ENCODE results near the gene ZNF775. TPM values are rescaled to one million over a fixed set of nuclear protein-coding genes. Genes with fewer than 3 reads are reported as not detected.

Gene ZNF775
- 3.3 and 3.5 TPM in 2 replicates for total RNA-seq

DNA sequence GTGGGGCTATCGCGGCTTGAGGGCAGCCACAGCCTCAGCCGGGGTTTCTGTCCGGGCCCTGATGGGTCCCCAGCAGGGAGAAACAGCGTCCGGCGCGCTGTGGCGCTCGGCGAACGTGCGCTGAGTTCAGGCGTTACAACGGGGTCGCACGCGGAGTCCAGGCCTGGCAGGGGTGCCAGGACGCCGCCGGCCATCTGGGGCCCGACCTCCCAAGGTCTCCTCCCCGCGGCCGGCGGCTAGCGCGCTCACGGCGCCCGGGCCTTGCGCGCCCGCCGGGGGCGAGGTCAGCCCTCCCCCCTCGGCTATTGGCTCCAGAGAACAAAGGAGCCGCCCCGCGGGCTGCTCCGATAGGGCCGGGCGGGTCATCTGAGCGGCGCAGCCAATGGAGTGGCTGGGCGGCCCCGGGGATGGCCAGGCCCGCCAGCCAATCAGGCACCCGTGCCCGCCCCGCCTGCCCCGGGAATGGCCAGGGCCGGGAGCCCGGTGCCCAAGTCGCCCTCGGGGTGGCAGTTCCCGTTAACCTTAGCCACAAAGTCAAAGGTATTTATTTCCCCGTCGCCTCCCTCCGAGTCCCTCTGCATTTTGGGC lies at the start of gene ZNF775:
Gene ZNF775 (plus strand): TSS at position 478 of the 588 bp plus-strand sequence. CDS start 9,141 bp downstream, outside the sequence.

DNA sequence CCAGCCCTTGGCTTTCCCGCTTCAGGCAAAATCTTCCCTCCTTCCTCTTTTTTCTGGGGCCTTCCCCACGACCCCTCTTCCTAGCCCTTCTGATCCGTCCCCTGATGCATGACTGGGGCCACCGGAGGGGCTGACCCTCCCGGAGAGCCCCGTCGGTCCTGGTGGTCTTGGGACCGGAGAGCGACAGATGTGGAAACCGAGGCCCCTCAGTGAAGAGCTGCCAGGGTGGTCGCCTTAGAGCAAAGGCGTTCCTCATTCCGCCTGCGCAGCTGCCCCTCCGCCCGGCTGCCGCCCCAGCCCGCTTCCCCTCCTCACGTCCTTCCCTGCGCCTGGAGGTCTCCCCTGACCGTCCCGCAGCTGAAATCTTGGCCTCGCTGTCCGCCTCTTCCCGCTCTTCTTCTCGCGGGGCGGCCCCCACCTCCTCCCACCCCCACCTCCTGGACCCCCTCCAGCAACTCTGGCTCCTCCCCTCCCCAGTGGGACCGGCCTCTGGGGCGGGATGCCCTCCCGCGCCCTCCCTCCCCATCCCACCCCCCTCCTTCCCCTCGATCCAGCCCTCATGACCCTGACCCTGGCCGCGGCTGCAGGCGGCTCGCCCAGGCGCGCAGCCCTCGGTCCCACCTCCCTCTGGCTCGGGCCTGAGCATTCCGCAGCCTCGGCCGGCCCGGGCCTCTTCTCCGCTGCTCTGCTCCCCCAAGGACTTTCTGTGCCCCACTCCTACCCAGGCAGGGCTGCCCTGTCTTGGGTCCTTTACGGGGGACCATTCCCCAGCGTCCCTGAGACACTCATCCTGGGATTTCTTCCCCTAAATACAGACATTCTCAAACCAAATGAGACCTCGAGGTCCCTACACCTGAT lies 37.6 kb upstream of the ZNF775 start, which contains the start of gene RARRES2:
Gene RARRES2 (minus strand): TSS at position 367 of the 858 bp plus-strand sequence. CDS start 1,020 bp downstream, outside the sequence.

DNA sequence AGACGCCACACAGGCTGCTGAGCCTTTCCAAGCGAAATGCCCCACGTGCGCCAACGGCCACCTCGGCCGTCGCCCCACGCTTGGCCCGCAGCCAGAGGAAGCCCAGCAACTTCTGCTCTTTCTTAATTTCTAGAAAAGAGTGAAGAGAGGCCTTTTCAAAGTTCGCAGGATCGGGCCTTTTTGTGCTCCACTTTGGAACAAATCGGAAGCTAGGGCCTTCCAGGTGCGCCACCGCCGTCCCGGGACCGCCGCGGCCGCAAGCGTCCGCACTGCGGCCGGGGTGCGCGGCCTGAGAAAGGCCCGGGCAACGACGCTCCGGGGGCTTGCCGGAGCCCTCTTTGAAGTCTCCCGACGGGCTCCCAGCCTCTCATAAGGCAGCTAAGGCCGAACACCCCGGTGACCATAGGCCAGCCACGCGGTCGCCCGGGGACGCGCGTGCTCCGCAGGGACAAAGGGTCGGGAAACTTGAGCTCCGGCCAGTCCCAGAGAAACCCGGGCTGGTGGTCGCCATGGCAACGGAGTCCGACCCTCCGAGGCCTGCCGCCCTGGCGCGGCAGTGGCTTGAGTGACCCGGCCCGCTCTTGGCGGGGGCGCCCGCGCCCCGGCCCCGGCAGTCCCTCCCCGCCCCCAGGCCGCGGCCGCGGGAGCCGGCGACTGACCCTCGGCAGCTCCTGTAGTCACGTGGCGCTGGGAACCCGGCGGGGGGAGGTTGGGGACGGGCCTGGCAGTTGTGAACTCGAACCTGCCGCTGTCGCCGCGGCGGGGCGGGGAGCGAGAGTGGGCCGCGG lies 10.8 kb upstream of the ZNF775 start, which contains the start of gene REPIN1:
Gene REPIN1 (plus strand): TSS at position 727 of the 788 bp plus-strand sequence. CDS start 890 bp downstream, outside the sequence.

Other genes with a start within 250 kb of the ZNF775 start
- gene LRRC61, start 56.0 kb upstream of the ZNF775 start, total RNA-seq: not detected in 2 replicates
- gene ACTR3C, start 55.8 kb upstream of the ZNF775 start, total RNA-seq: not detected in 2 replicates
- gene RARRES2, start 37.7 kb upstream of the ZNF775 start, total RNA-seq: not detected in 2 replicates
- gene REPIN1, start 10.5 kb upstream of the ZNF775 start, total RNA-seq: 39.7 and 43.3 TPM in 2 replicates
- gene GIMAP8, start 71.3 kb downstream of the ZNF775 start, total RNA-seq: 0.62 and 2.1 TPM in 2 replicates
- 0.44 and 1.8 TPM in 2 replicates for gene GIMAP7, start 135.5 kb downstream of the ZNF775 start, total RNA-seq
- 0.13 and 0.81 TPM in 2 replicates for gene GIMAP4, start 188.1 kb downstream of the ZNF775 start, total RNA-seq

Data from aortic smooth muscle cell (primary cell).